ENCODE data around the gene NFIB.

DNA sequence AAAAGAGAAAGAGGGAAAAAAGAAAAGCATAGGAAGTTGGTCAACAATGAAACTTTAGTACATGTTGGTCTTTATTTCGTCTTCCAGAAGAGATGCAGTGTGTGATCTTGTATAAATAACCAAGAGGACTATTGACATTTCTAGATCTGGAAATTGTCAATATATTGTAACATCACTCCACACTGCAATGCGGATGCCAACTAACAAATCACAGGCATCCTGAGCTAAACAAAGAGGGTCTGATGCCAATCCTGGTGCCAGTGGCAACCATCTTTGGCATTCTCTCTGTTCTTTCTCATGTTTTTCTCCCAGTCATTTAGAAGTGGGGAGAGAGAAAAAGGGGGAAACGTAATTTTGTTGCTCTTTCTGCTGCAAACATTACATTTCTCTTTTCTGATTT lies 9.7 kb downstream of the NFIB start:
- no peak for TF ChIP-seq EZH2phosphoT487 (IDR thresholded peaks at IDR 0.05; ENCODE audit: borderline replicate concordance, low read depth)
- no peak for TF ChIP-seq CTCF (IDR thresholded peaks at IDR 0.05)
- TF ChIP-seq TAF1 (IDR thresholded peaks at IDR 0.05; ENCODE audit: borderline replicate concordance, low read depth, low read length): no peak
- TF ChIP-seq FOXM1 (IDR thresholded peaks at IDR 0.05; ENCODE audit: low read depth): no peak
- TF ChIP-seq EP300 (IDR thresholded peaks at IDR 0.05; ENCODE audit: borderline replicate concordance in 1 of 2, low read depth in 1 of 2, low read length in 1 of 2): no peak
- TF ChIP-seq RXRA (IDR thresholded peaks at IDR 0.05; ENCODE audit: borderline replicate concordance, low read depth): no peak
- TF ChIP-seq CHD2 (IDR thresholded peaks at IDR 0.05; ENCODE audit: low read length, partially characterized antibody): no peak
- no peak for TF ChIP-seq RCOR1 (IDR thresholded peaks at IDR 0.05; ENCODE audit: low read length)
- TF ChIP-seq POLR2AphosphoS5 (IDR thresholded peaks at IDR 0.05; ENCODE audit: low read depth, low read length): no peak
- no peak for TF ChIP-seq YY1 (IDR thresholded peaks at IDR 0.05; ENCODE audit: low read depth)
- TF ChIP-seq, protein P1, sequence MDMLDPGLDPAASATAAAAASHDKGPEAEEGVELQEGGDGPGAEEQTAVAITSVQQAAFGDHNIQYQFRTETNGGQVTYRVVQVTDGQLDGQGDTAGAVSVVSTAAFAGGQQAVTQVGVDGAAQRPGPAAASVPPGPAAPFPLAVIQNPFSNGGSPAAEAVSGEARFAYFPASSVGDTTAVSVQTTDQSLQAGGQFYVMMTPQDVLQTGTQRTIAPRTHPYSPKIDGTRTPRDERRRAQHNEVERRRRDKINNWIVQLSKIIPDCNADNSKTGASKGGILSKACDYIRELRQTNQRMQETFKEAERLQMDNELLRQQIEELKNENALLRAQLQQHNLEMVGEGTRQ (IDR thresholded peaks at IDR 0.05; ENCODE audit: borderline replicate concordance, low read depth, low read length): no peak

Measured in SK-N-SH (cell line).